ENCODE measurements around the gene LCN6. TPM values are rescaled to one million over a fixed set of nuclear protein-coding genes. Genes with fewer than 3 reads are reported as not detected.
A peak's percentile ranks its signal among the peaks of the same experiment; 100 is the strongest.

Gene LCN6
- total RNA-seq, 4 donors from 2014 or later = 16.2 to 31.4 (median 22.7) TPM

- Histone ChIP-seq H3K4me1 (peaks cover 0 to 16% (median 6%) of the 10 kb centered on the region in 3 donors), H3K27ac (no peak overlapping the region), H3K4me3 (no peak overlapping the region), H3K36me3 (no peaks in the 10 kb centered on the region), H3K9me3 (no peaks in the 10 kb centered on the region), H3K27me3 (no peaks in the 10 kb centered on the region)
- no peak for ATAC-seq
- WGBS, 2 donors (ENCODE audit: low coverage in 1 of 2) = 83 to 92% methylated on average over 4 to 7 of the region's 12 CpGs
- TF ChIP-seq POLR2AphosphoS5 (IDR thresholded peaks at IDR 0.05) (no peak), CTCF (IDR thresholded peaks at IDR 0.05) (no peak), EP300 (IDR thresholded peaks at IDR 0.05) (no peak), POLR2A (IDR thresholded peaks at IDR 0.05) (no peak)
Measured at GRCh38 chr9:136733611-136734010, 14.7 kb downstream of the LCN6 start.

- peaks cover 0 to 21% (median 6%) of the 10 kb centered on the region in 3 donors for H3K4me1 ChIP-seq
- H3K27me3 ChIP-seq = no peaks in the 10 kb centered on the region
- WGBS, 2 donors (ENCODE audit: low coverage in 1 of 2) = 0 to 56% methylated on average over 1 to 5 of the region's 16 CpGs
- no peaks in the 10 kb centered on the region for H3K9me3 ChIP-seq
- H3K27ac ChIP-seq = no peak overlapping the region
- H3K4me3 ChIP-seq = no peak overlapping the region
- TF ChIP-seq POLR2A (IDR thresholded peaks at IDR 0.05) = no peak
- TF ChIP-seq POLR2AphosphoS5 (IDR thresholded peaks at IDR 0.05) = no peak
- no peak for TF ChIP-seq CTCF (IDR thresholded peaks at IDR 0.05)
- no peak for TF ChIP-seq EP300 (IDR thresholded peaks at IDR 0.05)
- no peak for ATAC-seq
- no peaks in the 10 kb centered on the region for H3K36me3 ChIP-seq
Measured at GRCh38 chr9:136732444-136733178, 15.7 kb downstream of the LCN6 start.

GRCh38 chr9:136729926-136730325, 18.4 kb downstream of the LCN6 start:
- no peaks in the 10 kb centered on the region for H3K27me3 ChIP-seq
- no peak for ATAC-seq
- H3K36me3 ChIP-seq = peaks cover 0 to 19% of the 10 kb centered on the region in 2 donors
- H3K9me3 ChIP-seq = no peaks in the 10 kb centered on the region
- H3K4me3 ChIP-seq = no peak overlapping the region
- no peak for TF ChIP-seq POLR2A (IDR thresholded peaks at IDR 0.05)
- no peak for TF ChIP-seq EP300 (IDR thresholded peaks at IDR 0.05)
- no peak for TF ChIP-seq CTCF (IDR thresholded peaks at IDR 0.05)
- TF ChIP-seq POLR2AphosphoS5 (IDR thresholded peaks at IDR 0.05) = no peak
- 100% methylated on average over 1 of the region's 8 CpGs; no CpG with 5 or more reads in 1 of the 2 donors for WGBS, 2 donors (ENCODE audit: low coverage in 1 of 2)
- H3K27ac ChIP-seq = no peak overlapping the region
- H3K4me1 ChIP-seq = peaks cover 0 to 48% (median 27%) of the 10 kb centered on the region in 3 donors

- Histone ChIP-seq H3K4me1 (peaks cover 0 to 56% (median 27%) of the 10 kb centered on the region in 3 donors), H3K9me3 (no peaks in the 10 kb centered on the region), H3K27me3 (no peaks in the 10 kb centered on the region), H3K36me3 (peaks cover 0 to 27% of the 10 kb centered on the region in 2 donors), H3K4me3 (peak overlapping the region in 1 of 2 donors; percentile 89), H3K27ac (peak overlapping the region in 2 of 4 donors; percentile 82 to 84)
- WGBS, 2 donors (ENCODE audit: low coverage in 1 of 2) = 73% methylated on average over 4 of the region's 7 CpGs; no CpG with 5 or more reads in 1 of the 2 donors
- no peak for TF ChIP-seq CTCF (IDR thresholded peaks at IDR 0.05)
- no peak for TF ChIP-seq POLR2A (IDR thresholded peaks at IDR 0.05)
- ATAC-seq = no peak
Measured at GRCh38 chr9:136729144-136729543, 19.2 kb downstream of the LCN6 start.
